ENCODE results near the gene PRICKLE1.

The PRICKLE1 gene

DNA sequence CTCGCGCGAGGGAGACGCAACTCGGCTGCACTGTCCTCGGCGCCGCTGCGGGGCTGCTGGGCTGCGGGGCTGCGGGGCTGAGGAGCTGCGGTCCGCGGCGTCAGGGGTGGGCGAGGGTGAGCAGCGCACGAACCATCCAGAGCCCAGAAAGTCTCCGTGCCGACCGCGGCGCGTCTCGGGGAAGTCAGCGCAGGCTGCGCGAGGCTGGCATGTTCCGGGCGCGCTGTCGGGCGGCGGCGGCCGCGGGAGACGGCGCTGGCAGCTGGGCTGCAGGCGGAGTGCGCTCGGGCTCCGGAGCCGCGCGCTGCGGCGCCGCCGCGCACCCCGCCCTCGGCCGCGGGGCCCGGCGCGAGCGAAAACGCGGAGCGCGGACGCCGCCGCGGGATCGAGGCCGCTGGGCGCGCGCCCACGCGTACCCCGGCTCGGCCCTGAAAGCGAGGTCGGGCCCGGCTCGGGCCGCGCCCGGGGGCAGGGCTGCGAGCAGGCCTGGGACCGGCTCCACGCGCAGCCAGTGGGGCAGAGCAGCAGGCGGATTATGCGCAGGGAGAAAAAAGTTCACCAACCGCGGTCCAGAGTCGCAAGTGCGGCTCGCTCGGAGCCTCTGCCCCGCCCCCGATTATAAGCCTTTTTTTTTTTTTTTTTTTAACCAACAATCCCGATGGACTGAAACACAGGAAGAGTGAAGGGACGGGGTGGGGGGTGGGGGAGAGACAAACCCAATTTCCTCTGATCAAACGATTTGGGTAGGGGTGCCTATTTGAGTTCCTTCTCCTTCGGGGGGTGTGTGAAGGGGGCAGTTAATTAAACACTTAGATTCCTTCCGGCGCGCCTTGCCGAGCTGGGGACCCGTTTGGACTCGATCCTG lies at the start of gene PRICKLE1:
PRICKLE1 (minus strand) TSS at position 282 of the 865 bp plus-strand sequence. CDS start 117,230 bp downstream, outside the sequence.
- DNase-seq (ENCODE audit: low read depth, low spot score) = no peak

DNA sequence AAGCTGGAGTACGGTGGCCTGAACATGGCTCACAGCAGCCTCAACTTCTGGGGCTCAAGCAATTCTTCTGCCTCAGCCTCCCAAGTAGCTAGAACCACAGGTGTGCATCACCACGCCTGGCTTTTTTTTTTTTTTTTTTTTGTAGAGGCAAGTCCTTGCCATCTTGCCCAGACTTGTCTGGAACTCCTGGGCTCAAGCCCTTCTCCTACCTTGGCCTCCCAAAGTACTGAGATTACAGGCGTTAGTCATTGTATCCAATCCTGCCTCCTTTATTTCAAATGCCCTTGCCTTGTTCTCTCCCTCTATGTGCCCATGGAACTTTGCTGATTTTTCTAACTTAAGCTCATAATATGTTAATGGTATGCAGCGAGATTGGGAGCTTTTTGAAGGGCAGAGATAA lies 49.2 kb upstream of the PRICKLE1 start:
- DNase-seq (ENCODE audit: low read depth, low spot score) = no peak

DNA sequence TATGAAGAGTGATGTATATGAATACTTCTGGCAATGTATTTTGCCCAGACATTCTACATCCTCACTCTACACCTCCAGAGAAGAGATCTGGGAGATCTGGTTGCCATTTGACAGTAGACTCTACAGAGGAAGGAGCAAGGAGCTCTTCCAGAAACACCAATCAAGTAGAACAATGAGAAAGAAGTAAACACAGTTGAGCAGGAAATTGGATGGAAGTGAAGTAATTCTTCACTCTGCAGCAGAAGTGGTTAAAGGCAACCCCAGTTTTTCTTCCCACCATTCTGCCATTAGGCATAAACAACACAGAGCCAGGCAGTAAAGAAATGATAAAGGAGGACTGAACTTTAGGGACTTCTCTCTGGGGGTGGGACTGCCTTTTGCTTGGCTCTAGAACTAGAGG lies 48.5 kb upstream of the PRICKLE1 start:
- no peak for DNase-seq (ENCODE audit: low read depth, low spot score)

DNA sequence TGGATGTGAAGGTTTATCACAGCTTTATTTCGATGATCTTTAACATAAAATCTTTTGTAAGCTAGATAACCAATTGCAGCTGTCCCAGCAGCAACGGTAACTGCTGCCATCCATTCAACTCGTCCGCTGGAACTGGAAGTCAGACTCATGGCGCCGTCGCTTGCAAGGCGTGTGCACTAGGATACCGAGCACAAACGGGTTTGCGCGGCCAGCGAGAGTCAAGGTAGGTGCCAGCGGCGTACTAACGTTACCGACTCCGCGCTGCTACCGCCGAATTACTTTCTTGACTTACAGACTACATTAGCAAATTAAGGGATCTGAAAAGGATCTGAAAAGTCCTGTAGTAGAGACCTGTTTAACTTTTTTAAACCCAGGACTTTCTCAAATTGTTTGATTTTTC lies 47.4 kb upstream of the PRICKLE1 start:
- no peak for DNase-seq (ENCODE audit: low read depth, low spot score)

DNA sequence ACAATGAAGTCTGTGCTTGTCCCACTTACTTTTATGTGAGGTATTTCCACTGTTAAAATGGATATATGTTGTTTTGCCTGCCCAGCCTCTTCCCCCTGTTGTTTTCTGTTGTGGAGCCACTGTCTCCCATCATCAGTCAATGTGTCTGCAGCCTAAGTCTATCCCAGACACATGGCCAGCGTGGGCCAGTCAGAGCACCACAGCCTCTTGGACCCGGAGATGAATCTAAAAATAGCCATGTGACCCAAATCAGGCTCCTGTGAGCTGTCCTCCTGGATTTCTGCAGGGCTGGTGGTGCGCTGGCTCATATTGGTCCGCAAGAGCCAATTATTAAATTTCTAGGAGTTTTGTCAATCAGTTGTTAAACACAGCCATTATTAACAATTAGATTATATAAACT lies 44.0 kb upstream of the PRICKLE1 start:
- DNase-seq (ENCODE audit: low read depth, low spot score) = no peak

DNA sequence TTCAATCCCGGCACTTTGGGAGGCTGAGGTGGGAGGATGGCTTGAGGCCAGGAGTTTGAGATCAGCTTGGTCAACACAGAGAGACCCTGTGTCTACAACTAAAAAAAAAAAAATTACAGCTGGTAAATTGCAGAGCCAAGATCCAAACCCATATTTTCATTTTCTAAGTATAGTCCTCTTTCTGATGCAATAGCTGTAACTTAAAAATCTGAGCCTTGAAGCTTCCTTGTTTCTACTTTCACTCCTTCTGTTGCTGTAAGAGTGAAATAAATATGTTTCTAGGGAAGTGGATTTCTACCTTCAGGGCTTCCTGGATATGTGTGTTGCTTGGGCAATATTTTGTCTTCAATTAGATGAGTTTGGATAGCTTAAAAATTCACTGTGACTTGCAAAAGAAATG lies 42.0 kb upstream of the PRICKLE1 start:
- no peak for DNase-seq (ENCODE audit: low read depth, low spot score)

DNA sequence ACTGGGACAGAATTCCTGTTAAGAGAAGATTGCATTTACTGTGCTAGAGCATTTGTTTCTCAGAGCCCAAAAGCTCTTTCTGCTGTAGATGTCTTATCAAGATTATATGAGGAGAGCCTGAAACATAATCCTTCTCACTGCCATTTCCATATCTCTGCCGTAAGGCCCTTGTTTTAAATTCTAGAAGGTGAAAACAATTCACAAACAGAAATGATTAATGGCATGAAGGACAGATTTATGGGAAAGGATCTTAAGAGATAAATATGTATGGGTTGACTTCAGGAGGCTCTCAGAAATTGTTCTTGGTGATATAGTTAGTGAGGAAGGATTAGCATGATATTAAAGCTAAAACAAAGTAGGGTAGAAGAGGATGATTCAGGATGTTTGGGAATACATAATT lies 40.8 kb upstream of the PRICKLE1 start:
- no peak for DNase-seq (ENCODE audit: low read depth, low spot score)

DNA sequence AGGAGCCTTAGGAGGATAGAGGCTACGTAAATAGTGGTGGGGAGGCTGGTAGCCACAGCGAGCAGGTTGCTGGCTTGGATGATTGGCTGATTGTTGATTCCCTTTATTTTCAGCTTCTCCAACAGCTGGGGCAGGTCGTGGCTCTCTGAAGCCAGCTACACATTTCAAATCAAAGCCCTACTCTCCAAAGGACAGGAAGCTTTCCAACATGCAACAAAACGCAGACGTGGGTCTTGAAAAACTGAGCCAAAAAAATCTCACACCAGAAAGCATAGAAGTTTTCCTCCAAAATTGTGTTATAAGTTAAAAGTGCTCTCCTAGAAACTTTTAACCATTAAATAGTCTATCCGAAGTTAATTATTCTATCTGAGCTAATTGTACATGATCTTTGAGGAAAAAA lies 37.6 kb upstream of the PRICKLE1 start:
- DNase-seq (ENCODE audit: low read depth, low spot score) = no peak

DNA sequence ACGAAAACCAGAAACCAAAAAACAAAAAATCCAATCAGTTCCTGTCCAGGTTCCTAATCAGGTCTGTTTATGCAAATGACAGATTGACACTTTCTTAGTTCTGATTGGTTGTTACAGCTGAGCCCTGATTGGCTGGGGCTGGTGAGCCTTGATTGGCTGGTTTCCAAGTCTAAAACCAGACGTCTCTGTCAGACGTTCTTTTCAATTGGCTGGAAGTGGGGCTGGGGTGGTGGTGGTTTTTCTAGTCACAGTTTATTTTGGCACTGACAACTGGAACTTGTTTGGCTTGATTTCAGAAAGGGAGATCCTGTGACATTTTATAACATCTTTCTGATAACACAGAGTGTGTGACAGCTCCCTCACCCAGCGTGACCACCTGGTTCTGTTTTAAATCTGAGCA lies 36.1 kb upstream of the PRICKLE1 start:
- no peak for DNase-seq (ENCODE audit: low read depth, low spot score)

DNA sequence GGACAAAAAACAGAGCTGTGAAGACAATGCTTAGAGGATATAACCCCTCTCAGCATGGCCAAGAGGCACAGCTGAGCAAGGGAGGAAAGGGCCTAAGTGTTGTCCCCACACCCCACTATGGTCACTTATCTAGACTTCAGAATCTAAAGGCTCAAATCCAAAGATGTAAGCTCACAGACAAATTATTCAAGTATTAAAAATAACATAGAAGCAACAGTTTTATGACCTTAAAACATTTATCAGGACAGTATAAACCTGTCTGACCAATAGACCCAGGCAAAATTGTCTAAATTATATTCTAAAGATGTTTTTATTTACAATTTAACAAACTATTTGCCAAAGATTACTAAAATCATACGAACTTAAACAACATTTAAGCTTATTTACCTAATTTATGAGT lies 28.1 kb upstream of the PRICKLE1 start:
- DNase-seq (ENCODE audit: low read depth, low spot score) = no peak

DNA sequence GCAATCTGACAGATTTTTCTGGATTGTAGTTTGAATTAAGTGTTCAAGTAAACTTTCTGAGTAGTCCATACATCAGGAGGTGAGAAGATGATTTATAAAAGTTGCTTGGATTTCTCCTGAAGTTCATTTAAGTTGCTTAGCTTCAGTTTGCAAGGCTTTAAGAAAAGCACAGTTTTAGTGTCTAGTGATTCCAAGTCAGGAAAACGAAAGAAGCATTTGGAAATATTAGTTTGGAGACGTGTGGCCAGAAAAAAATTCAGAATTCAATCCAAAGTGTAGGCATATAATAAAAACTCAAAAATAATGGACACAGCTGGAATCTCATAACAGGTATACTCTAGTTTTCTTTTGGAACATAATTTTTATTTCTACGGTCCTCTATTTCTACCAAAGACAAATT lies 25.5 kb upstream of the PRICKLE1 start:
- no peak for DNase-seq (ENCODE audit: low read depth, low spot score)

DNA sequence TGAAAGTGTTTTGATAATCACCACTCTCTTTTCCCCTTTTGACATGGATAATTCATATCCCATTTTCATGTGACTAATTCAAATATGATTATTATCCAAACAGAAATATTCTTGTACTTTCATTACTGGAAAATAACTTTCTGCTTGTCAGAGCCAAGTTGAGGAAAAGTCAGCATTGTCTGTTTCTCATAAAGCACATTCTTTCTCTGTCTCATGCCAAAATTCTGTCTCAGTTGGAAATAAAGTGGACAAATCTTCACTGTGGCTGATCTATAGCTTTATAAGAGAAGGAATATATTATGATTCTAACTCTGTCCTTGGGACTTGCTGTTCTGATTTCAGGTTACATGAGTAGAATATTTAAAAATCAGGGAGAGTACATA lies 22.7 kb upstream of the PRICKLE1 start:
- no peak for DNase-seq (ENCODE audit: low read depth, low spot score)

DNA sequence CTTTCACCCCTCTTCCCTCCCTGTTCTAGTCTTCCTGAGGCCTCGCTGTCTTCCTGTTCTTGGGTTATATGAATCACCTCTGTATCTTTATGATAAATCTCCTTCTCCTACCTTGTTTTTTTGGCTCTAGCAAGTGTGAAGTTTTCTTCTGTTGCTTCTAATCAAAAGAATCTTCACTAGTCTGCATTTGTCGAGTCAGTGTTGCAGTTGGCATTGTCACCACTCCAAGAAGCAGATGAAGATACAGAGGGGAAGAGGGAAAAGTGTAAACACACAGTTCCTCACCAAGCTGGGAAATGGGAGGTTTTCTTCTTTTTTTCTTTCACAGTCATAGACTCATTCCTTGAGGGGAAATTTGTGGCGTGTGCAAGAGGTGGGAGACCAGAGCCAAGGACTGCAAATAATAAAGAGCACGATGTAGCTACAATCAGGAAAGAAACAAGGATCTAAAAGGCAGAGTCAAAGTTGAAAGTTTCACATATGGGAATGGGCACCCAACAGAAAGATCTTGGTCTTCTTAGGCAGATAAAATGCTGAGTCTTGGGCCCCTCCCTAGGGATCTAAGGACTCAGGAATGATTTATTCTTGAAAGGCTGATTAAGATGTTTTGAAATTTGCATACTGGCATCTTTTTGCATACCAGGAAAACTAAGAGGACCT lies 22.2 kb upstream of the PRICKLE1 start:
- DNase-seq (ENCODE audit: low read depth, low spot score) = no peak

DNA sequence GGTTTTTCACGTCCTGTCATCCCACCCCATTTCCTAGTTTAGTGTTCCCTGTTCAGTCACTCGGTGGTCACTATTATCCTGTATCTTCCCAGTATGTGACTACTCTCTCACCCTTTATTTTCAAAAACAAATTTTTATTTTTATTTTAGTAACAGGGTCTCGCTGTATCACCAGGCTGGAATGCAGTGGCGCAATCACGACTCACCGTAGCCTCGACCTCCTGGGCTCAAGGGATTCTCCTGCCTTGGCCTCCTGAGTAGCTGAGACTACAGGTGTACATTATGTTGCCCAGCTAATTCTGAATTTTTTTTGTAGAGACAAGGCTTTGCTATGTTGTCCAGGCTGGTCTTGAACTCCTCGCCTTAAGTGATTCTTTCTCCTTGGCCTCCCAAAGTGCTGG lies 20.1 kb upstream of the PRICKLE1 start:
- no peak for DNase-seq (ENCODE audit: low read depth, low spot score)

DNA sequence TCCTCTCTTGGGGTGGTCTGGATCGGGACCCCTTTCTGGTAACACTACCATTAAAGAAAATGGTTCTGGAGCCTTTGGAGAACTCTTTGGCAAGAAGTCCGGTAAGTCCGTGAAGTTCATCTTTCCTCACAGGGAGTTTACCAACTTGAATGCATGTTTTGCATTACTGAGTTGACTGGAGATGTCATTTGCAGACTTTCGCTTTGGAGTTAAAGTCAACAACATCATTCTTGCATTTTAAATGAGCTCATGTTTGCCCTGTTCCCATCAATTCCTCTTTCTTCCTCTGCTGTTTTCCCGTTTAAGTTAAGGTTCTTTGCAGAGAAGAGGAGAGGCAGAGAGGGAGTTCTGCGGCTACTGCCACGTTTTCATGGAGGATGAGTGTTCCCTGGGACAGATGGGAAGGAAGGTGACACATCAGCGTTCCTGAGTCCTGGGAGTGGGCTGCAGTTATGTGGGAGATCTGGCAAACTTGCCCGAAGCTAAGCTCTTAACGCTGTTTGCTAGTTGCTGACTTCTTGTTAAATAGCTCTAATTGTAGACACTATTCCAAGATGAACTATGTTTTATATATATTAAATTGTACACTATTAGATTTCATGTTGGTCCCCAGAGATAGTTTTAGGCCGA lies 18.8 kb upstream of the PRICKLE1 start:
- no peak for DNase-seq (ENCODE audit: low read depth, low spot score)

DNA sequence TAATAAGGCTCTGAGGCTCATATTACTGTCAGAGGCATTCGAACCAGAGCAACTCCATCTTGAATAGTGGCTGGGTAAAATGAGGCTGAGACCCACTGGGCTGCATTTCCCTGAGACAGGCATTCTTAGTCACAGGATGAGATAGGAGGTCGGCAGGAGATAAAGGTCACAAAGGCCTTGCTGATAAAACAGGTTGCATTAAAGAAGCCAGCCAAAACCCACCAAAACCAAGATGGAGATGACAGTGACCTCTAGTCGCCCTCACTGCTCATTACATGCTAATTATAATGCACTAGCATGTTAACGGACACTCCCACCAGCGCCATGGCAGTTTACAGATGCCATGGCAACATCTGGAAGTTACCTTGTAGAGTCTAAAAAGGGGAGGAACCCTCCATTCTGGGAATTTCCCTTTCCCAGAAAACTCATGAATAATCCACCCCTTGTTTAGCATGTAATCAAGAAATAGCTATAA lies 18.1 kb upstream of the PRICKLE1 start:
- DNase-seq (ENCODE audit: low read depth, low spot score) = no peak

DNA sequence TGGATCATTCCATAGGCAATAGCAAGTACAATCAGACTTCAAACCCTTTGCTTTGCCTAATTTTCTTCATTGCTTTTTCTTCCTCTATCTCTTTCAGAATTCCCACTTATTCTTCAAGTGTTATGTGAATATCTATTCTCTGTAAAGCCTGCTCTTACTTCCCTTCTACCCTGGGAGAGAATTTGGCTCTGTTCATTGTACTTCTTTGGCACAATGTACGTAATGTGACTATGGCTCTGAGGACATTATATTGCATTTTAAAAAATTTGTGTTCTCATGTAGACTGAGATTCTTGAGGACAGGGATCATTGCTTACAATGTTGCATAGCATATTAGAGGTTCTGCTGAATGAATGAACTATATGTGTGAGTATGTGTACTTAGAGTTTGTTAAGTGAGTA lies 16.9 kb upstream of the PRICKLE1 start:
- no peak for DNase-seq (ENCODE audit: low read depth, low spot score)

DNA sequence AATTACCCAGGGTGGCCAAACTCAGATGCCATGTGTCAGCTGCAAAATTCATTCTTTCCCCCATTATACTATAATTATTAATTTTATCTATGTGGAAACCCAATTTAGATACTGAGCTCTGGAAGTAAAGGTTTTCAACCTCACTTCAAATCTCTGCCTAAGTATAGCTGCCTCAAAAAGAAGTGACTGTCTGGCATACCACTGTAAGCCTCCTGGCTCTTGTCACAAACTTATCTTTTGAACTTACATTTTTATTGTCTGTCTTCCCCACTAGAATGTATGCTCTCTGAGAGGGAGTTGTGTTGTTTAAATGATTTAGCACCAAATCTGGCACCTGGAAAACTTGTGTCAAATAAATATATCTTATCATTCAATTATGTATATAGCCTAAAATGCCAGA lies 16.1 kb upstream of the PRICKLE1 start:
- no peak for DNase-seq (ENCODE audit: low read depth, low spot score)

DNA sequence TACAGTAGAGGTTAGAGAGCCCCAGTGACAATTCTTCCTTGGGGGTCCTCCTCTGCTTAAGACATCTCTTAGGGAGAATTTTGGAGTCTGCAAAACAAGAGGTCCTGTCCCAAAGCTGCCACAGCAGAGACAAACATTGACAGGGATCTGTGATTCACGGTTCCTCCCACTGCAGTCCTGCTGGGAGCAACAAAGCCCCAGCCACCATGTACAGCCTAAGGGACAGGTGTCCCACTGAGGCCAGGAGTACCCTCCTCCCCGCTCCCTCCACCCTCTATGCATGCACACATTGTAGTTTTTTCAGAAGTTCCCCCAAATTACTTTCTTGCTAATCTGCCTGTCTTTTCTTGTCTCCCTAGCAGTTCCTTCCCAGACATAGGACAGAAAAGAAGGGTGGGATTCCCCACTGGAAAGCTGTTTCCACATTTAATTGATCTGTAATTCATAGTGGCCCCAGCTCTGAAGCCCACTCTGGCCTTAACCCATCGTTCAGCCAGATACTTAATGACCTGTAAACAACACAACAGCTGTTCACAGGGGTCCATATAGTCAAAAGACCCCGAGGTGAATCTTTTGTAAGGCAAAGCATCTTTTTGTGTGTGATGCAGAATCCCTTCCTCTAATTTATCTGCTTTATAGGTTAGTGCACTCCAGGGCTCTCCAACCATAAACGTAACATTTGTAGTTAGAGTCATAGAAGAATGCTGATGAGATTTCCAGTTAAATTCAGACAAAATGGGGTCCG lies 13.9 kb upstream of the PRICKLE1 start:
- no peak for DNase-seq (ENCODE audit: low read depth, low spot score)

DNA sequence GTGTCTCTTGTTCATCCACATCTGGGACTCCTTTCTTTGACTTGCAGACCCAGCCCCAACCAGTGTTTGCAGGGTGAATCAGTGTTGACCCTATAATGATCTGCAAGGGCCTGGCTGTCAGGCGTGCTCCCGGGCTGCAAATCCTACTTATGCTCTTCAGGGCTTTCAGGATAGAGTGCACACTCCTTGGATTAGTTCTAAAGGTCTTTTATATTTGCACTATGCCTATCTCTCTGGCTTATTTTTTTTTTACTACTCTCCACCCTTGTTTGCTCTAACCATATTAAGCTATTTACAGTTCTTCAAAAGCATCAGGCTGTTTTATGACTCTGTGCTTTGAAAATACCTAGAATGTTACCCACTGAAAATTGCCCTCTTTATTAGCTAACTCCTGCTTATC lies 4.3 kb upstream of the PRICKLE1 start:
- no peak for DNase-seq (ENCODE audit: low read depth, low spot score)

DNA sequence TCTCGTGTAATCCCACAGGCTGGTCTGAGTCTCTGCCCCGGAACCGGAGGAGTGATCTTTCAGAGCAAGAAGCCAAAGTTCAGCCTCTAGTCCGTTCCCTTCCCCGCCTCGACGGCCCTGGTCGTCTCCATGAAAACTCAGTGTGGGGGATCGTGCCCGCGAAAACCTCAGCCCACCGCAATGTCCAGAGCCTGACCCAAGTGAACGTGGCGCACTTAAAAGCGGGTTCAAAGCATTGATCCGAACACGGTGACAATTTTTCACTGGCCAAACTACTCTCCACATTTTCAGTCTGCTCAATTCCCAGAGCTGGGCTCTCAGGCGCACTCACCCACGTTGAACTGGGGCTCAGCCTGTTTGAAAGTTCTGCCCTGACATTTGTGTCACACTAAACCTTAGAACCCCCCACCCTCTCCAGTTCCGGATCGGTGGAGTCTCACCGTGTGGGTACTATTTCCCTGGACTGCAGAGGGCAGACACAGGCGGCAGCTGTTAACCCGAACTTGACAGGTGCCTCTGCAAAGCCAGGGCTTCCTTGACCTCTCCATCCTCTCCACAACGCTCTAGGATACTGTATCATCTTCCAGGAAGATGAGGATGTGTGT lies 886 bp upstream of the PRICKLE1 start:
- DNase-seq (ENCODE audit: low read depth, low spot score) = no peak
